ENCODE results near the gene RAB11FIP4.

GRCh38 chr17:31536451-31536850 lies 145.0 kb downstream of the RAB11FIP4 start:
- no peak for TF ChIP-seq ZNF512 (tag; IDR thresholded peaks at IDR 0.05)
- TF ChIP-seq KAT8 (IDR thresholded peaks at IDR 0.05; ENCODE audit: low read depth): no peak
- no peak for TF ChIP-seq EP300 (IDR thresholded peaks at IDR 0.05; ENCODE audit: low read length)
- TF ChIP-seq CBFB (CRISPR knock-in tag; IDR thresholded peaks at IDR 0.05): no peak
- TF ChIP-seq UBTF (IDR thresholded peaks at IDR 0.05; ENCODE audit: borderline replicate concordance in 1 of 2, low read depth in 2 of 2, low read length in 2 of 2): no peak
- no peak for TF ChIP-seq MAX (CRISPR knock-in tag; IDR thresholded peaks at IDR 0.05)
- no peak for TF ChIP-seq E2F1 (CRISPR knock-in tag; IDR thresholded peaks at IDR 0.05)
- no peak for TF ChIP-seq USF1 (CRISPR knock-in tag; IDR thresholded peaks at IDR 0.05)
- no peak for TF ChIP-seq REST (IDR thresholded peaks at IDR 0.05; ENCODE audit: borderline replicate concordance)
- TF ChIP-seq REST (CRISPR knock-in tag; IDR thresholded peaks at IDR 0.05; ENCODE audit: low read depth): no peak

Measured in K562 (cell line).